Fibroblast of skin of right biceps (primary cell): ENCODE measurements around the gene ABLIM3.

ENCODE experiments used
- DNase-seq: peaks from one replicate; pipeline ENCODE4 v3.0.0-alpha.2; 2013

ABLIM3 gene

DNA sequence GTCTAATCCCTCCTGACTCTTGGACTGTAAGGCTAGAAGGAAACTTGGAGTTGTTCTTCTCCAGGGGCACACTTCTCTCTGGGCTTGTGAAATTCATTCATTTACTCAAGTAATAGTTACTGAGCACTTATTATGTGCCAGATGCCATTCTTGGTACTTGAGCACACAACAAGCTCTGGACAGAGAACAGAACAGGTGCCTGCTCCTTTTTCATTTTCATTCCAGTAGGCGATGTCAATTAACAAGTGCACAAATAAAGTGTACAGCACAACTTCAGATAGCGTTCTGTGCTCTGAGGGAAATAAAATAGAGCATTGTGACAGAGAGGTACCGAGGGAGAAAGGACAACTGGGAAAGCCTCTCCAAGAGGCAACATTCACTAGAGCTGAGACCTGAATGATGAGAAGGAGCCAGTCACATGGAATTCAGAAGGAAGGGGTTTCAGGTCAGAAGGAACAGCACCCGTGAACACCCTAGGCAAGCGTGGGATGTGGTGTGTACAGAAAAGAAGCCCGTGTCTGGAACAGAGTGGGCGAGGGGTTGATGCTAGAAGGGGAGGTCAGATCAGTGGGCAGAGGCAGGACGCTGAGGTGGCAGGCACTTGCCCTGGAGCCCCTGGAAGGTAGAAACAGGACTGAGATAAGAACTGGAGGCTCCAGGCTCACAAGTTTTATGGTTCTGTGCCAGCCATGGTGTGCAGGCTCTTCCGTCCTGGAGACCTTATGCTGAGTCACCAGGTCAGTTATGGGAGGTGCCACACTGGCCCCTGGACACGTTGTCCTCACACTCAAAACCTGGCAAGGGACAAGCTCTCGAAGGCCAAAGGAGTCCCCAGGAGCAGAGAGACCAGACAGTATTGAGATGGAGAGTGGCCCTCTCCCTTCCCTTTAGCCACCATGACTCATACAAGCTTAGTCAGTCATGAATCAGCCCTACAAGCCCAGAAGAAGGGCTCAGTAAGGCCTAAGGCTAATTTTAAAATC lies 7.2 kb upstream of the ABLIM3 start:
- peak; percentile 85 for DNase-seq

DNA sequence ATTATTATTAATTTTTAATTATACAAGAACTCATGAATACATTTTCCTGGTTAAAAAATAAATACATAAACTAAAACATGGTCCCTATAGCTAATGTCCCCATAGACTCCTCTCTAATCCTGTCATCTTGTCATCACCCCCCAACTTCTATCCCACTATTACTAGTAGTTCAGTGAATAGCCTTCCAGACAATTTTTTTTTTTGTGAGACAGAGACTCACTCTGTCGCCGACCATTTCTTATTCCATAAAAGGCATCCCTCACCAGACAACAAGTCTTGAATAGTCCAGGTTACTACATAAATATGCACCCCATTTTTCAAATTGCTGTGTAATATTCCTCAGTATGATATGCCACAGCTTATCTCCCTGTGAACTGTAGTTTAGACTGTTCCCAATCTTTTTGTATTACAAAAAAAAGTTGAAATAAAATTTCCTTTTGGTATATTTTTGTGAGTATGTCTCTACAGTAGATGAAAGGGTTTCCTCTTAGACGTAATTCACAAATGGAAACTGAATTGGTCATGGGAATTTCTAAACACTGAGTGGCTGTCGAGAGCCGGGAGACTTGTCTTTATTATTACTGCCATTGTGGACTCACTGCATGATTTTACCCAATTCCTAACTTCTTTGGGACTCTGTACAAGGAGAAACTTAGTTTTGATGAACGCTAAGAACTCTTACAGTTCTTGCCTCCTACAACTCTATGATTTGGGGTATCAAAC lies 6.4 kb upstream of the ABLIM3 start:
- DNase-seq, result no peak

DNA sequence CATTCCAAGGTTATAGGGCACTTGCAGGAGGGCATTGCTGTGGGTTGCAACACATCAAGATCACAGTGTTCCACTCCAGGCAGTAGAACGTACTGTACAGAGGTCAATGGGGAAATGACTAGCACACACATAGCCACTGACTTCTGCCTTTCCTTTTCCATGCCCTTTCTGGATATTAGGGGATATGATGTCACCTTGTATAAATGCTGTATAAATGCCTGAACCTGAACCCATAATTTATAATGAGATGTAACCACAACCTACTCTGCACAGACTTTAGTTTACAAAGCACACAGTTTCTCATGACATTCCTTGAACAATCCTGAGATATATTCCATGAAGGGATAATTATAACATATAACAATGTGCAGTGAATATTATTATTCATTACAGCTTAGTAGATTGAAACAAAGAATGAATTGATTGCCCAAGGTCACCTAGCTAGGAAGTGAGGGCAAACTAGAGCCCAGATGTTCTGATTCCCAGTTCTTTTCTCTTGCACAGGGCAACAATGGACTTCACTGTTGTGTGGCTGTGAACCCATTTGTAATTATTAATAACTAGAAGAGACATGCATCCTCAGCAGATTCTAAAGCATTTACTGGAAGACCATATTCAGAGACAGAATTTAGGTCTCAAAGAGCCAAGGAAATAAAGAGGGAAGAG lies 5.6 kb upstream of the ABLIM3 start:
- peak; percentile 82 for DNase-seq

- DNase-seq, result no peak
Measured at GRCh38 chr5:149138182-149138923, 2.9 kb upstream of the ABLIM3 start.

DNA sequence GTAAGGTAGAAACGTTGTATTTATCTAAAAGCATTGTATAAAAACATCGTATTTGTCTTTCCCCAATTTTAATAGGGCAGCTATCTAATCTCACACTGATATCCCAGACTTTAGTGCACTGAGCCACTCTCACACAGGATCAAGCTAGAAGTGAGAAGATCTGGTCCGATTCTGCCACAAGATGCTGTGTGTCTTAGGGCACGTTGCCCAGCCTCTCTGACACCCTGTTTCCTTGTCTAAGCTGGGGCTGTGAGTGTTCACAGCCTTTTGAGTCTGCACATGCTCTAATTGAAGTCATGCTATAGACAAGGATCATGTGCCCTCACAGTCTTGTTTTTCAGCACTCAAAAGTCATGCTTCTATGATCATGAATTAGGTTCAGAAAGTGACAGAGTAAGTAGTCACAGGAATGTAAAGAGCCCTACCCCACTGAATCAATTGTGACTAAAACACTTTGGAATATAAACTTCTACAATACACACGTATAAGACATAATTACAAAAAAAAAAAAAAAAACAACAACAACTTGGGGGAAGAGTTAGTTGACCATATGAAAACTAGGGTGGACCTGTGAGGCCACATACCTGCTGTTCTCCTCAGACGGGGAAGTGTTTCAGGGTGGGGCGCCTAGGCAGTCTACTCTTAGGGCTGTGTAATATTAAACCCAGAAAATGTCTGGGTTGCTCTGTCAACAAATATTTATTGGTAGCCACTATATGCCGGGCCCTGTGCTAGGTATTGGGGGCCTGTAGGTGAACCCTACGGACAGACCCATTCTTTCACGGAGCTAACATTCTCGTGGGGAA lies 893 bp upstream of the ABLIM3 start:
- no peak for DNase-seq

DNA sequence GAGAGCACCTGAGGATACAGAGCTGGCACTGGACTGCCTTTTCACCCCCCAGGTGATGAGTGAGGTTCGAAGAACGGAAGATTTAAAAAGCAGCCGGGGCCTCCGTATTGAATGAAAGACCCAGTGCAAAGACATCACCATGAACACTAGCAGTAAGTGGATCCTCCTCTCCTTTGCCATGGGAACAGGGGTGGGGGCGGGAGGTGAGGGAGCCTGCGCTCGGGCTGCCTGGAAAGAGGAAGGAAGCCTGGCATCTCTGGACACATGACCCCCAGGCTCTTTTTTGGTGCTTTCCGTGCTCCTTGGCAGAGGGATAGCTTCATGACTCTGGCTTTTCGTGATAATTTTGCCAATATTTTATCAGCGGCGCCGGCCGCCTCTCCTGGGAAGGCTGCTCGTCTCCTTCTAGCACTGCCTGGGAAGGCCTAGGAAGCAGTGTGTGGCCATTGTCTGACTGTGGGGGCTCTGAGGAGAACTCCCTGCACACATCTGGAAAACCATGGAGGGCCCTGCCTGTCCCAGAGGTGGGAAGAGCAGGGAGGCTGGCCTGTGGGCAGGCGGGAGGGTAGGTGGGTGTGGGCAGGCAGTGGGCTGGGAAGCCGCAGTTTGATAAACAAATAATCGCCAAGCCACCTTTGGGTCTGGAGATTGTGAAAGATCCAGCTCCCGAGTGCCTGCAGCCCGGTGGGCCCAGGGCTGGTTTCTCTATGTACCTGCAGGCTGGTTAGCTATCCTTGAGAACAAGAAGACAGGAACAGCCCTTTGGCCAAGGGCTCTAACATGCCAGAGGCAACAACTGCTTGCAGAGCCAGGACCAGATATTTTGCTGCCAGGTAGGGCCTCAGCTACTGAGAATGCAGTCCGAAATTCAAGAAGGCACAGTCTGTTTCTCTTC lies 911 bp downstream of the ABLIM3 start:
- no peak for DNase-seq

- peak; percentile 76 for DNase-seq
Measured at GRCh38 chr5:149143470-149143869, 2.2 kb downstream of the ABLIM3 start.

DNA sequence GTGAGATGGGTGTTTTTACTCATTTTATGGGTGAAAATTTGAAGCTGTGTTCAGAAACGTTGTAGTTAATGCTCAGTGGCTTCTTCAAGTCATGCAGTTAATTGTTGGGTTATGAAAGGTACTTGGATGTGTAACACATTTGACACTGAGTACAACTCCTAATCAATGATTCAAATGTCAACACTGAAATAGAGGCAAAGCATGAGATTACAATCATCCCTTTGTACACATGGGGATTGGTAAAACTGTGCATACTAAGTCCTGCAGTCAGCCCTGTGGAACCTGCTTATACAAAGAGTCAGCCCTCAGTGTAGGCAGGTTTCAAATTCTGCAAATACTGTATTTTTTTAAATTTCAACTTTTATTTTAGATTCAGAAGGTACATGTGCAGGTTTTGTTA lies 3.3 kb downstream of the ABLIM3 start:
- no peak for DNase-seq

- no peak for DNase-seq
Measured at GRCh38 chr5:149145138-149145537, 3.8 kb downstream of the ABLIM3 start.

- DNase-seq, result no peak
Measured at GRCh38 chr5:149147676-149148075, 6.4 kb downstream of the ABLIM3 start.

- DNase-seq, result no peak
Measured at GRCh38 chr5:149149942-149150341, 8.6 kb downstream of the ABLIM3 start.

- DNase-seq, result no peak
Measured at GRCh38 chr5:149150457-149150856, 9.2 kb downstream of the ABLIM3 start.

GRCh38 chr5:149151717-149152116 lies 10.4 kb downstream of the ABLIM3 start:
- no peak for DNase-seq

DNA sequence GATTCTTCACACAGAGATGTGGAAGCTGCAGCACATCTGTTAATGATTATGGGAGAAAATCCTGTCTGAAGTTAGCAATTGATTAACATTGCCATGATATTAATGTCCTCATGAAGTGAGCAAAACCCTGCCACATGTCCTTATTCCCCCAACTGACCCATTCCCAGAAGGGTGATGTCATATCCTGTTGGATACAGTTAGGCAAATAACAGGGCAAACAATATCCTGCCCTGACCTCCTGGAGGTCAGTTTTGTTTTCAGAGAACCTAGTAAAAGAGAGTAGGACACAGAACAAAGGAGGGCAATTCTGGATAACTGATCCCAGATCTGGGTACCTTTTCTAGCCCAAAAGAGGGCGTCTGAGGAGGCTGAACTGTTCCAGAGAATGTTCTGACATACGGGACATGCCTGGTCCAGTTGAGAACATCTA lies 11.0 kb downstream of the ABLIM3 start:
- DNase-seq, result peak; percentile 59

GRCh38 chr5:149153193-149153750 lies 12.0 kb downstream of the ABLIM3 start:
- no peak for DNase-seq

DNA sequence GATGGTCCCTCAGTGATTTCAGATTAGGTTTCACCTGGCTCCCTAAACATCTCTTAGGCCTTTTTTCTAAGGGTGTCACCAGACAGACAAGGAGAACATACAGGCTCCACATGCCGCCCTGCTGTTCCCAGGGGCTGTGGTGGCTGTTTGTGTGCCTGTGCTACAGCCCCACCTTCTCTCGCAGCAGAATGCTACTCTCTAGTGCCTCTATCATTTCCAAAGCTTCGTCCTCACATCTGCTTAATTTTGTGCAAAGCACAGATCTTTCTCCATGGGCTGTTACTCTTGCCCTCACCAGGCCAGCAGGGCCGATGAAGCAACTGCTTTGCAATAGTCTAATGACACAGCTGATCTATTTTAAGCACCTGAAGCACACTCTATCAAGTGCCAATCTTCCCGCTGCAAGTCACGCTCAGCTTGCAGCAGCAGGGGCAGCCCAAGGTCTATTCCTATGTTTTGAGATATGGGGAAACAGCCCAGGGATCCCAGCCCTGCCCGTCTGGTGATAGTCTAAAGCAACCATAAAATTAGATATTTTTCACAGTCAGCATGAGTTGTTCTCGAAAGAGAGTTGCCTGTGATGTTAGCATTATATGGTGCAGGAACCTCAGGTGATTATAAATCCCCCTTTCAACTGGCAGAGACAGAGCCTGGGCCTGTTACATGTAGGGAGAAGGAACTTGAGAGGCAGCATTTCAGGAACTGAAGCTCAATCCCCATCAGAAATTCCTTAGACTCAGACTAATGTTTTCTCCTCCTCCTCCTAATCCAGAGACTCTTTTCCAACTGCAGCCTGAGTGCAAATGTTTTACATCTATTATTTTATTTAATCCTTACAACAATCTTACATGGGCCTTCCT lies 12.7 kb downstream of the ABLIM3 start:
- peak; percentile 67 for DNase-seq

- DNase-seq, result no peak
Measured at GRCh38 chr5:149154650-149155049, 13.4 kb downstream of the ABLIM3 start.

- DNase-seq, result no peak
Measured at GRCh38 chr5:149156435-149157083, 15.3 kb downstream of the ABLIM3 start.

- no peak for DNase-seq
Measured at GRCh38 chr5:149157330-149157729, 16.0 kb downstream of the ABLIM3 start.
